Measurements from ENCODE around the gene ZNF106.

Gene ZNF106

DNA sequence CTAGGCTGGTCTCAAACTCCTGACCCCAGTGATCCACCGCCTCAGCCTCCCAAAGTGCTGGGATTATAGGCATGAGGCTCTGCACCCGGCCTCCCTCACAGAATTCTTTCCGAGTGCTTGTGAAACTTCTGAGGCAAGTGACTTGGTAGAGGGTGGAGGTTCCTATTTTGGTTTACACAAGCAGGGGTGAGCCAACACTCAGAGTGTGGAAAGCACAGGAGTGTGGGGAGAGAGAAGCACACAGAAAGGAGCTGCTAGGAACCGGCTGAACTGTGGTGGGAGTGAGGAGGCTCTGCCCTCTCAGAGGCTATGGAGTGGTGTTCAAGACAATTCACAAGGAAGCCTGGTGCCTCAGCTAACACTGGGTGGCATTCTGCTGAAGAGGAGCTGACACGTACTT lies 123.9 kb downstream of the ZNF106 start:
- Mint-ChIP-seq H3K9me3 (no peaks in the 10 kb centered on the region), H3K27me3 (no peaks in the 10 kb centered on the region), H3K4me1 (no peaks in the 10 kb centered on the region), H3K4me3 (no peak overlapping the region), H3K36me3 (ENCODE audit: insufficient read depth) (no peaks in the 10 kb centered on the region), H3K27ac (ENCODE audit: low read depth) (no peak overlapping the region)
- DNase-seq (ENCODE audit: low spot score in 2 of 2) (no peak), ATAC-seq (replicated peaks; ENCODE audit: extremely low read depth, poor library complexity, severe bottlenecking) (no peak)

DNA sequence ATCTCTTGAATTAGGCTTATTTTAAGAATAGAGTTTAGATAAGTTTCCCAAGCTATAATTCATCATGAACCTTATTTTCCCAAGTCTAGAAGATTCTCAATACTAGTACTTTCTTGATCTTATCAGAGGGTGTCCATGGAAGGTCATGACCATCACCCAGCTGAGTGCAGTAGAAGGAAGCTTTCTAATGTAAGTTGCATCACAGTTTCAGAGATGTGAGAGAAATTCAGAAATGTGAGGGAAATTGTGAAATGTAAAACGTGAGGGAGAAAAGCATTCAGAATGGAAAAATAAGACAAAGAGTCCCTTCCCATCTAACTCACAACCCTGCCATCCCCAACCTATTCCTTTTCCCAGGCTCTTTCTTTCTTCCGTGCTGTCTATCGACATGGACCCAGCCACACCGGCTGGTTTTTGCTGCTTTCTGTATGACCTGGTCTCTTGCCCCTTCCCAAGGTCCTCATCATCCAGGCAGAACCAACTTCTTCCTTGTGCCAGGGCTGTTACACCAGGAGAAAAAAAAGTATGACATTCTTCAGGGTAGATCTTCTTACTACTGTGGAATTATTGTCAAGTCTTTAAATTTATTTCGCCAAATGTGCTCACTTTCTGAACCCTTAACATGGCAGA lies 124.9 kb downstream of the ZNF106 start:
- no peak overlapping the region for H3K4me3 Mint-ChIP-seq
- no peaks in the 10 kb centered on the region for H3K4me1 Mint-ChIP-seq
- DNase-seq (ENCODE audit: low spot score in 2 of 2) (no peak), ATAC-seq (replicated peaks; ENCODE audit: extremely low read depth, poor library complexity, severe bottlenecking) (no peak)
- no peaks in the 10 kb centered on the region for H3K27me3 Mint-ChIP-seq
- H3K27ac Mint-ChIP-seq (ENCODE audit: low read depth), result no peak overlapping the region
- H3K9me3 Mint-ChIP-seq, result no peaks in the 10 kb centered on the region
- H3K36me3 Mint-ChIP-seq (ENCODE audit: insufficient read depth), result peaks cover 3% of the 10 kb centered on the region

GRCh38 chr15:42364529-42364928 lies 126.4 kb downstream of the ZNF106 start:
- no peak overlapping the region for H3K4me3 Mint-ChIP-seq
- ATAC-seq (replicated peaks; ENCODE audit: extremely low read depth, poor library complexity, severe bottlenecking), result no peak
- peaks cover 3% of the 10 kb centered on the region for H3K36me3 Mint-ChIP-seq (ENCODE audit: insufficient read depth)
- H3K27ac Mint-ChIP-seq (ENCODE audit: low read depth), result no peak overlapping the region
- no peaks in the 10 kb centered on the region for H3K27me3 Mint-ChIP-seq
- H3K9me3 Mint-ChIP-seq, result no peaks in the 10 kb centered on the region
- DNase-seq (ENCODE audit: low spot score in 2 of 2), result no peak
- no peaks in the 10 kb centered on the region for H3K4me1 Mint-ChIP-seq

GRCh38 chr15:42363942-42364341 lies 127.0 kb downstream of the ZNF106 start:
- H3K36me3 Mint-ChIP-seq (ENCODE audit: insufficient read depth), result peaks cover 3% of the 10 kb centered on the region
- H3K4me3 Mint-ChIP-seq, result no peak overlapping the region
- H3K4me1 Mint-ChIP-seq, result no peaks in the 10 kb centered on the region
- H3K27me3 Mint-ChIP-seq, result no peaks in the 10 kb centered on the region
- no peak overlapping the region for H3K27ac Mint-ChIP-seq (ENCODE audit: low read depth)
- no peaks in the 10 kb centered on the region for H3K9me3 Mint-ChIP-seq
- DNase-seq (ENCODE audit: low spot score in 2 of 2) (no peak), ATAC-seq (replicated peaks; ENCODE audit: extremely low read depth, poor library complexity, severe bottlenecking) (no peak)

DNA sequence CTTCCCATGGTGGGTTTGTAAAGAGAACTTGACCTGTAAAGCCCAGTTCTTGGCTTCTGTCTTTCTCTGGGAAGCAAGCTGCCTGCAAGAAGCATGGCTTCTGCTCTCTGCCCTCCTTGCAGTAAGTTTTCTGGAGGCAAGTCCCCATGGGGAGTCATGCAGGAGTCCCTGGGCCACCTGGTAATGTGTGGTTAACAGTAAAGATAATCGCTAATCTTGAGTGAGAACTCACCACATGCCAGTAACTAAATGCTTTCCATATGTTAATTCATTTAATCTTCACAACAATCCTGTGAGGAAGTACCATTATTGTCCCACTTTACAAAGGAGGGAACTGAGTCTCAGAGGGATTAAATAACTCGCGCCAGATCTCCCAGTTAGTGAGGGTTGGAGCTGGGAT lies 127.5 kb downstream of the ZNF106 start:
- Mint-ChIP-seq H3K36me3 (ENCODE audit: insufficient read depth) (peaks cover 3% of the 10 kb centered on the region), H3K4me3 (no peak overlapping the region), H3K9me3 (no peaks in the 10 kb centered on the region), H3K27ac (ENCODE audit: low read depth) (no peak overlapping the region), H3K4me1 (no peaks in the 10 kb centered on the region), H3K27me3 (no peaks in the 10 kb centered on the region)
- DNase-seq (ENCODE audit: low spot score in 2 of 2) (no peak), ATAC-seq (replicated peaks; ENCODE audit: extremely low read depth, poor library complexity, severe bottlenecking) (no peak)

All from central memory CD8-positive, alpha-beta T cell (primary cell).